Measurements from ENCODE around the gene TAS2R41. TPM values are rescaled to one million over a fixed set of nuclear protein-coding genes. Genes with fewer than 3 reads are reported as not detected.

Gene TAS2R41
- polyA plus RNA-seq, 1 donor (not counting 4 experiments of a cell fraction or from before 2014, with no cell fraction given) = not detected

GRCh38 chr7:143454091-143454680, 23.5 kb upstream of the TAS2R41 start:
- no peak overlapping the region for H2AFZ ChIP-seq (ENCODE audit: control insufficient read depth, low read length)
- H3K4me3 ChIP-seq (ENCODE audit: control insufficient read depth in 2 of 3, extremely low read depth in 1 of 3, insufficient read depth in 2 of 3, low read depth in 1 of 3, low read length in 3 of 3) = no peak overlapping the region
- peaks cover 18% of the 10 kb centered on the region for H3K4me1 ChIP-seq (ENCODE audit: control insufficient read depth, extremely low read depth, insufficient read depth, low read length)
- no peak overlapping the region for H3K9ac ChIP-seq (ENCODE audit: control insufficient read depth, extremely low read depth, insufficient read depth, low read length)
- H3K36me3 ChIP-seq (ENCODE audit: control insufficient read depth in 2 of 2, extremely low read depth in 1 of 2, insufficient read depth in 2 of 2, low read length in 2 of 2) = no peaks in the 10 kb centered on the region
- no peaks in the 10 kb centered on the region for H4K20me1 ChIP-seq (ENCODE audit: control insufficient read depth, extremely low read depth, insufficient read depth, low read length)
- dilution Hi-C loops (cut with MboI; ENCODE audit: extremely low pct_ligation_motif_present, low sequenced_read_pairs) = no loop called here
- H3K4me2 ChIP-seq (ENCODE audit: control insufficient read depth, extremely low read depth, insufficient read depth, low read depth, low read length) = no peak overlapping the region
- FAIRE-seq (no peak), DNase-seq (ENCODE audit: low read depth, low spot score) (no peak)
- H3K27ac ChIP-seq (ENCODE audit: control insufficient read depth, insufficient read depth, low read length) = no peak overlapping the region
- H3K9me1 ChIP-seq (ENCODE audit: control insufficient read depth, extremely low read depth, insufficient read depth, low read length) = no peaks in the 10 kb centered on the region
- no peaks in the 10 kb centered on the region for H3K79me2 ChIP-seq (ENCODE audit: control insufficient read depth, insufficient read depth, low read length)
- no peaks in the 10 kb centered on the region for H3K27me3 ChIP-seq (ENCODE audit: control insufficient read depth, extremely low read depth, insufficient read depth, low read length)
- TF ChIP-seq EZH2 (IDR thresholded peaks at IDR 0.05; ENCODE audit: low read length) (no peak), CTCF (optimal IDR thresholded peaks at IDR 0.05 in 1 of 3, IDR thresholded peaks at IDR 0.05 in 1 of 3, conservative IDR thresholded peaks at IDR 0.05 in 1 of 3; ENCODE audit: extremely low read depth in 1 of 3, insufficient read depth in 2 of 3, low read length in 3 of 3) (no peak)
- H3K9me3 ChIP-seq (ENCODE audit: control insufficient read depth, low read depth, low read length) = no peaks in the 10 kb centered on the region

- H3K9me1 ChIP-seq (ENCODE audit: control insufficient read depth, extremely low read depth, insufficient read depth, low read length) = no peaks in the 10 kb centered on the region
- no peak overlapping the region for H3K4me3 ChIP-seq (ENCODE audit: control insufficient read depth in 2 of 3, extremely low read depth in 1 of 3, insufficient read depth in 2 of 3, low read depth in 1 of 3, low read length in 3 of 3)
- H3K4me2 ChIP-seq (ENCODE audit: control insufficient read depth, extremely low read depth, insufficient read depth, low read depth, low read length) = no peak overlapping the region
- no peaks in the 10 kb centered on the region for H3K36me3 ChIP-seq (ENCODE audit: control insufficient read depth in 2 of 2, extremely low read depth in 1 of 2, insufficient read depth in 2 of 2, low read length in 2 of 2)
- no peak overlapping the region for H3K27ac ChIP-seq (ENCODE audit: control insufficient read depth, insufficient read depth, low read length)
- peaks cover 18% of the 10 kb centered on the region for H3K4me1 ChIP-seq (ENCODE audit: control insufficient read depth, extremely low read depth, insufficient read depth, low read length)
- no peaks in the 10 kb centered on the region for H3K79me2 ChIP-seq (ENCODE audit: control insufficient read depth, insufficient read depth, low read length)
- no peak overlapping the region for H2AFZ ChIP-seq (ENCODE audit: control insufficient read depth, low read length)
- H3K27me3 ChIP-seq (ENCODE audit: control insufficient read depth, extremely low read depth, insufficient read depth, low read length) = no peaks in the 10 kb centered on the region
- TF ChIP-seq CTCF (optimal IDR thresholded peaks at IDR 0.05 in 1 of 3, IDR thresholded peaks at IDR 0.05 in 1 of 3, conservative IDR thresholded peaks at IDR 0.05 in 1 of 3; ENCODE audit: extremely low read depth in 1 of 3, insufficient read depth in 2 of 3, low read length in 3 of 3) (no peak), EZH2 (IDR thresholded peaks at IDR 0.05; ENCODE audit: low read length) (no peak)
- no peak for DNase-seq (ENCODE audit: low read depth, low spot score)
- no peaks in the 10 kb centered on the region for H4K20me1 ChIP-seq (ENCODE audit: control insufficient read depth, extremely low read depth, insufficient read depth, low read length)
- no peaks in the 10 kb centered on the region for H3K9me3 ChIP-seq (ENCODE audit: control insufficient read depth, low read depth, low read length)
- dilution Hi-C loops (cut with MboI; ENCODE audit: extremely low pct_ligation_motif_present, low sequenced_read_pairs) = no loop called here
- FAIRE-seq = no peak
- no peak overlapping the region for H3K9ac ChIP-seq (ENCODE audit: control insufficient read depth, extremely low read depth, insufficient read depth, low read length)
Measured at GRCh38 chr7:143455491-143455890, 22.2 kb upstream of the TAS2R41 start.
